Suprapubic skin (tissue), 4 donors: ENCODE measurements around the gene IPO5. TPM values are rescaled to one million over a fixed set of nuclear protein-coding genes. Genes with fewer than 3 reads are reported as not detected.

Experiments used
- DNase-seq, 2 donors: peaks; one replicate each; pipeline ENCODE4 v3.0.0-alpha.2; 2019; ENCODE audit warnings: low spot score in 2 of 2
- H3K27ac ChIP-seq: fragments of 200-600 bp; sonication (generic); one replicate; pipeline ENCODE4 v1.5.1; 2019
- H3K27me3 ChIP-seq: fragments of 200-600 bp; sonication (generic); one replicate; pipeline ENCODE4 v1.5.1; 2019
- H3K36me3 ChIP-seq: fragments of 200-600 bp; sonication (generic); one replicate; pipeline ENCODE4 v1.5.1; 2019
- H3K4me1 ChIP-seq: fragments of 200-600 bp; sonication (generic); one replicate; pipeline ENCODE4 v1.5.1; 2019
- H3K4me3 ChIP-seq: fragments of 200-600 bp; sonication (generic); one replicate; pipeline ENCODE4 v1.5.1; 2019; ENCODE audit warnings: mild to moderate bottlenecking
- H3K9me3 ChIP-seq: fragments of 200-600 bp; sonication (generic); one replicate; pipeline ENCODE4 v1.5.1; 2019
- CTCF ChIP-seq, 2 donors: fragments of 200-600 bp in 1 of 2; fragments of 450-650 bp in 1 of 2; sonication (generic) in 1 of 2; IDR thresholded peaks; one replicate each; pipeline ENCODE4 v1.5.1; 2016 to 2019; ENCODE audit warnings: antibody characterized with exemption in 2 of 2, mild to moderate bottlenecking in 1 of 2, moderate library complexity in 1 of 2
- EP300 ChIP-seq: sonication (generic); formaldehyde crosslinking; IDR thresholded peaks from one replicate; pipeline ENCODE4 v1.6.1; 2017; ENCODE audit warnings: antibody characterized with exemption
- POLR2A ChIP-seq, 2 donors: fragments of 450-650 bp; IDR thresholded peaks; one replicate each; pipeline ENCODE4 v1.6.1; 2017; ENCODE audit warnings: antibody characterized with exemption in 2 of 2, mild to moderate bottlenecking in 2 of 2, moderate library complexity in 2 of 2
- POLR2AphosphoS5 ChIP-seq, 3 donors: sonication (generic); formaldehyde crosslinking; IDR thresholded peaks; one replicate each; pipeline ENCODE4 v1.6.1; 2017; ENCODE audit warnings: antibody characterized with exemption in 3 of 3
- WGBS: methylation state at CpG from one replicate; pipeline ENCODE4 v1.1.5; 2018; 5-methylcytosine and 5-hydroxymethylcytosine counted together
- total RNA-seq, 4 donors: library from RNA; depleted of rRNA; stranded (reverse); fragments of >200 nt; gene quantifications; one replicate each; pipeline ENCODE4 v1.1.0, GENCODE V29; 2016

Gene IPO5
- total RNA-seq, 4 donors from 2014 or later = 78.8 to 93.8 (median 82.4) TPM

GRCh38 chr13:97933776-97934175 lies 19.7 kb upstream of the IPO5 start:
- H3K4me3 ChIP-seq = no peak overlapping the region
- no peaks in the 10 kb centered on the region for H3K4me1 ChIP-seq
- no peaks in the 10 kb centered on the region for H3K27me3 ChIP-seq
- H3K27ac ChIP-seq = no peak overlapping the region
- no peak for TF ChIP-seq CTCF (IDR thresholded peaks at IDR 0.05)
- no peak for TF ChIP-seq EP300
- TF ChIP-seq POLR2A (IDR thresholded peaks at IDR 0.05) = no peak
- TF ChIP-seq POLR2AphosphoS5 (IDR thresholded peaks at IDR 0.05) = no peak
- no peaks in the 10 kb centered on the region for H3K36me3 ChIP-seq
- DNase-seq = no peak
- no peaks in the 10 kb centered on the region for H3K9me3 ChIP-seq

- Histone ChIP-seq H3K9me3 (no peaks in the 10 kb centered on the region), H3K27ac (no peak overlapping the region), H3K4me3 (no peak overlapping the region), H3K27me3 (no peaks in the 10 kb centered on the region), H3K4me1 (no peaks in the 10 kb centered on the region), H3K36me3 (no peaks in the 10 kb centered on the region)
- DNase-seq = no peak
- 66% methylated on average over 5 of the region's 5 CpGs for WGBS
- TF ChIP-seq POLR2AphosphoS5 (IDR thresholded peaks at IDR 0.05) (no peak), CTCF (IDR thresholded peaks at IDR 0.05) (no peak), POLR2A (IDR thresholded peaks at IDR 0.05) (no peak), EP300 (no peak)
These were observed 18.9 kb upstream of the IPO5 start for GRCh38 chr13:97934590-97934989.

- Histone ChIP-seq H3K27ac (no peak overlapping the region), H3K4me1 (no peaks in the 10 kb centered on the region), H3K27me3 (no peaks in the 10 kb centered on the region), H3K9me3 (no peaks in the 10 kb centered on the region), H3K36me3 (no peaks in the 10 kb centered on the region), H3K4me3 (no peak overlapping the region)
- TF ChIP-seq POLR2AphosphoS5 (IDR thresholded peaks at IDR 0.05) (no peak), CTCF (IDR thresholded peaks at IDR 0.05) (no peak), POLR2A (IDR thresholded peaks at IDR 0.05) (no peak), EP300 (no peak)
- DNase-seq = no peak
- 66% methylated on average over 2 of the region's 2 CpGs for WGBS
These were observed 18.4 kb upstream of the IPO5 start for GRCh38 chr13:97935071-97935470.

- Histone ChIP-seq H3K9me3 (no peaks in the 10 kb centered on the region), H3K36me3 (no peaks in the 10 kb centered on the region), H3K4me1 (no peaks in the 10 kb centered on the region), H3K27ac (no peak overlapping the region), H3K4me3 (no peak overlapping the region), H3K27me3 (no peaks in the 10 kb centered on the region)
- WGBS = 66% methylated on average over 3 of the region's 3 CpGs
- TF ChIP-seq CTCF (IDR thresholded peaks at IDR 0.05) = no peak
- no peak for TF ChIP-seq EP300
- no peak for TF ChIP-seq POLR2A (IDR thresholded peaks at IDR 0.05)
- no peak for TF ChIP-seq POLR2AphosphoS5 (IDR thresholded peaks at IDR 0.05)
- DNase-seq = no peak
These were observed 17.4 kb upstream of the IPO5 start for GRCh38 chr13:97936036-97936435.

GRCh38 chr13:97938706-97939475 lies 14.6 kb upstream of the IPO5 start:
- WGBS = 46% methylated on average over 6 of the region's 6 CpGs

More at GRCh38 chr13:97938706-97939475, 14.6 kb upstream of the IPO5 start:
- Histone ChIP-seq H3K9me3 (no peaks in the 10 kb centered on the region), H3K27ac (no peak overlapping the region), H3K36me3 (no peaks in the 10 kb centered on the region), H3K27me3 (no peaks in the 10 kb centered on the region), H3K4me3 (no peak overlapping the region), H3K4me1 (no peaks in the 10 kb centered on the region)
- TF ChIP-seq EP300 = no peak
- TF ChIP-seq CTCF (IDR thresholded peaks at IDR 0.05) = no peak
- TF ChIP-seq POLR2AphosphoS5 (IDR thresholded peaks at IDR 0.05) = no peak
- TF ChIP-seq POLR2A (IDR thresholded peaks at IDR 0.05) = no peak
- DNase-seq = no peak
